Adrenal gland (tissue), 5 donors: ENCODE results near the gene SOX13.

ENCODE experiments used
- CTCF ChIP-seq, 6 experiments: fragments of 450-650 bp in 4 of 6; fragments of 200-600 bp in 2 of 6; sonication (generic) in 1 of 6; IDR thresholded peaks; 1 replicate in 5 of 6; 2 replicates in 1 of 6; pipeline versions ENCODE4 v1.5.1 to v1.8.0; 2016 to 2021; ENCODE audit warnings: antibody characterized with exemption in 6 of 6, mild to moderate bottlenecking in 2 of 6, moderate library complexity in 1 of 6
- POLR2A ChIP-seq, 2 donors: fragments of 450-650 bp; IDR thresholded peaks; one replicate each; pipeline ENCODE4 v1.6.1; 2017; ENCODE audit warnings: antibody characterized with exemption in 2 of 2, mild to moderate bottlenecking in 2 of 2, moderate library complexity in 1 of 2
- donor health status: DM: no; HTN: no; CAD: no.

DNA sequence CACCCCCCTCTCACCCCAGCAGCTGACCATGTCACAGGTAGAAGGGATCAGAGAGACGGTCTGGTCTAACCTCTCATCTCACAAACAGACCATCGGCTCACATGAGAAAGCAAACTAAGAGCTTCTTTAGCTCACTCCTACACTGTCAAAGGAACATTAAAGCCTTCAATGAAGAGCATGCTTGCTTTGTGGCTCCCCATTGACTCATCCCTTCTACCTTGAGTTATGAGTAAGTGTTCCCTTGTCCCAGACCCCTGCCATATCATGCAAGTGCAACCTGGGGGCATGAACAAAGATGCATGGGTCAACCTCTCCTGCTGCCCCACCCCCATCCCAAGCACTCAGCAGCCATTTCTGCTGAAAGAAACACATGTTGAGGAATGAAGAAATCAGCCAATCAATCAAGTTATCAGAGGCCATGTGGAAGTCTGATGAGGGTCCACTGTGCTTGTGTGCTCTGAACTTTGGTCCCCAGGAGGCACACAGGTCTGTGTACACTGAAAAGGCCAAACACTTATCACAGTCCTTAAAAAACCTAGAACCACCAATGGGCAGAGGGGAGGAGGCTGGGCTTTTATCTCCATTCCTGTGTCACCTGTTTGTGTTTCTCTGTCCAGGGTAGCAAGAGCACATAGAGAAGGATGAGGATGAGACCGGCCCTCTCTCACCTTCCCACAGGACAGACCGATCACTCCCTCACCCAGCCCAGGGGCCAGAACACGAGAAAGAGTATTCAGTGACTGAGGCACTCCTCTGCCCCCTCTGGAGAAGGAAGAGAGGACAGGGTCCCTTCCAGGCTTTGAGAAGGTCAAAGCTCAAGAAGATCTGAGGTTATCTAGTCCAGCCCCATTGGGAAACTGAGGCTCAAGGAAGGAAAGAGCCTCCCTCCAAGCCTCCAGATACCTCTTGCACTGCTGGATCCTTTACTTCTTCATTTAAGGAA lies 69.4 kb downstream of the SOX13 start:
- TF ChIP-seq CTCF (IDR thresholded peaks at IDR 0.05), result no peak
- no peak for TF ChIP-seq POLR2A (IDR thresholded peaks at IDR 0.05)
